C4-2B (cell line): Measurements from ENCODE around the gene IRAG1.

ENCODE experiments used
- ZFX ChIP-seq: fragments of 450-650 bp; IDR thresholded peaks from 2 replicates; pipeline ENCODE4 v1.6.1; 2017
- TF ChIP-seq, protein P1 (sequence below): fragments of 450-650 bp; conservative IDR thresholded peaks from 2 replicates; pipeline ENCODE4 v1.5.1; 2017; ENCODE audit warnings: mild to moderate bottlenecking

DNA sequence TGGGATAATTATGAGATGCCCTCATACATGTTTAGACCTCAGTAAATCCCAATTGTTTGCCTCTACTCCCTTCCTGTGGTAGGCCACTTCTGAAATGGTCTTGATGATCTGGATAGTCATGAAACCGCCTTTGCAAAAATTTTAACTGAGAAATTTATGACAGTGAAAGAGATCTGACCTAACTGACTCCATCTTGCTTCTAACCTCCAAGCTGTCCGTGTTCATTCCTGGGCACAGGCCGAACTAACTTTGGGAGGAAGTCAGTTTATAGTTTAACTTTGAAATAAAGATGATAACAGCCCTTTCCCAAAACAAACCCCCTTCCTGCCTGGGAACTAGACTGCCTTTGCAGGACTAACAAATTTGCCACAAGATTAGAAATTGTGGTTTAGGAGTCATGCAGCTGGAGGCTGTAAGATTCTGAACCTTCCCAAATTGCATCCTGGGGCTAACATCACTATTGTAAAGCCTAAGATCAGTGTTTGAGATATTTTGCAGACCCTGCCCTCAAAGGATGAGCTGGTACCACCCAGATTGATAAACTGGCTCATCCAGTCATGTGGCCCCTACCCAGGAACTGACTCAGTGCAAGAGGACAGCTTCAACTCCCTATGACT is 37.6 kb upstream of the IRAG1 start:
- TF ChIP-seq, protein P1, sequence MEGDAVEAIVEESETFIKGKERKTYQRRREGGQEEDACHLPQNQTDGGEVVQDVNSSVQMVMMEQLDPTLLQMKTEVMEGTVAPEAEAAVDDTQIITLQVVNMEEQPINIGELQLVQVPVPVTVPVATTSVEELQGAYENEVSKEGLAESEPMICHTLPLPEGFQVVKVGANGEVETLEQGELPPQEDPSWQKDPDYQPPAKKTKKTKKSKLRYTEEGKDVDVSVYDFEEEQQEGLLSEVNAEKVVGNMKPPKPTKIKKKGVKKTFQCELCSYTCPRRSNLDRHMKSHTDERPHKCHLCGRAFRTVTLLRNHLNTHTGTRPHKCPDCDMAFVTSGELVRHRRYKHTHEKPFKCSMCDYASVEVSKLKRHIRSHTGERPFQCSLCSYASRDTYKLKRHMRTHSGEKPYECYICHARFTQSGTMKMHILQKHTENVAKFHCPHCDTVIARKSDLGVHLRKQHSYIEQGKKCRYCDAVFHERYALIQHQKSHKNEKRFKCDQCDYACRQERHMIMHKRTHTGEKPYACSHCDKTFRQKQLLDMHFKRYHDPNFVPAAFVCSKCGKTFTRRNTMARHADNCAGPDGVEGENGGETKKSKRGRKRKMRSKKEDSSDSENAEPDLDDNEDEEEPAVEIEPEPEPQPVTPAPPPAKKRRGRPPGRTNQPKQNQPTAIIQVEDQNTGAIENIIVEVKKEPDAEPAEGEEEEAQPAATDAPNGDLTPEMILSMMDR, result no peak
- no peak for TF ChIP-seq ZFX
